Trophoblast cell (in vitro differentiated cells and primary cell): ENCODE measurements around the gene PLCH1.

ENCODE experiments used
- DNase-seq, 2 donors: peaks; one replicate each; pipeline ENCODE4 v3.0.0-alpha.2; 2016
- H2AFZ ChIP-seq: 2 replicates; pipeline ENCODE4 v1.6.1; 2013; ENCODE audit warnings: low read length, moderate library complexity, mild to moderate bottlenecking; ENCODE audit not compliant: insufficient read depth, poor library complexity
- H2AK5ac ChIP-seq: 2 replicates; pipeline ENCODE4 v1.6.1; 2013; ENCODE audit warnings: mild to moderate bottlenecking, low read length
- H2BK120ac ChIP-seq: 2 replicates; pipeline ENCODE4 v1.6.1; 2013; ENCODE audit warnings: low read length, mild to moderate bottlenecking, moderate library complexity; ENCODE audit not compliant: insufficient read depth, poor library complexity
- H2BK12ac ChIP-seq: 2 replicates; pipeline ENCODE4 v1.6.1; 2013; ENCODE audit warnings: mild to moderate bottlenecking, low read length, moderate library complexity
- H2BK5ac ChIP-seq: 2 replicates; pipeline ENCODE4 v1.6.1; 2013; ENCODE audit warnings: low read length, low read depth, moderate library complexity, mild to moderate bottlenecking; ENCODE audit not compliant: poor library complexity
- H3K14ac ChIP-seq: 2 replicates; pipeline ENCODE4 v1.6.1; 2013; ENCODE audit warnings: mild to moderate bottlenecking, low read length
- H3K18ac ChIP-seq: 2 replicates; pipeline ENCODE4 v1.6.1; 2013; ENCODE audit warnings: mild to moderate bottlenecking, low read length
- H3K23ac ChIP-seq: 2 replicates; pipeline ENCODE4 v1.6.1; 2013; ENCODE audit warnings: low read length
- H3K27ac ChIP-seq: 2 replicates; pipeline ENCODE4 v1.5.1; 2013; ENCODE audit warnings: low read depth, mild to moderate bottlenecking, inconsistent platforms, low read length, moderate library complexity
- H3K27me3 ChIP-seq: 2 replicates; pipeline ENCODE4 v1.6.1; 2013; ENCODE audit warnings: inconsistent platforms, mild to moderate bottlenecking, low read length, moderate library complexity; ENCODE audit not compliant: insufficient read depth
- H3K36me3 ChIP-seq, 2 experiments: 1 replicate in 1 of 2; 2 replicates in 1 of 2; pipeline ENCODE4 v1.6.1; 2013; ENCODE audit warnings: low read length in 2 of 2, mild to moderate bottlenecking in 2 of 2, moderate library complexity in 1 of 2; ENCODE audit not compliant: insufficient read depth in 2 of 2, control insufficient read depth in 1 of 2
- H3K4ac ChIP-seq: 2 replicates; pipeline ENCODE4 v1.6.1; 2013; ENCODE audit warnings: low read depth, mild to moderate bottlenecking, low read length, moderate library complexity
- H3K4me1 ChIP-seq, 2 experiments: 1 replicate in 1 of 2; 2 replicates in 1 of 2; pipeline ENCODE4 v1.6.1; 2013; ENCODE audit warnings: low read length in 2 of 2, mild to moderate bottlenecking in 2 of 2, moderate library complexity in 1 of 2; ENCODE audit not compliant: insufficient read depth in 2 of 2, control insufficient read depth in 1 of 2
- H3K4me2 ChIP-seq: 2 replicates; pipeline ENCODE4 v1.6.1; 2013; ENCODE audit warnings: inconsistent platforms, mild to moderate bottlenecking, low read length, moderate library complexity
- H3K4me3 ChIP-seq: 2 replicates; pipeline ENCODE4 v1.5.1; 2013; ENCODE audit warnings: mild to moderate bottlenecking, low read depth, low read length, inconsistent platforms
- H3K79me1 ChIP-seq: one replicate; pipeline ENCODE4 v1.6.1; 2013; ENCODE audit warnings: low read length
- H3K79me2 ChIP-seq: 2 replicates; pipeline ENCODE4 v1.6.1; 2013; ENCODE audit warnings: low read length, mild to moderate bottlenecking; ENCODE audit not compliant: control insufficient read depth, insufficient read depth, poor library complexity
- H3K9ac ChIP-seq: 2 replicates; pipeline ENCODE4 v1.6.1; 2013; ENCODE audit warnings: mild to moderate bottlenecking, low read length
- H3K9me3 ChIP-seq: 2 replicates; pipeline ENCODE4 v1.6.1; 2013; ENCODE audit warnings: low read depth, mild to moderate bottlenecking, control low read depth, inconsistent platforms, low read length; ENCODE audit not compliant: insufficient read depth
- H4K12ac ChIP-seq: 2 replicates; pipeline ENCODE4 v1.6.1; 2013; ENCODE audit warnings: low read depth, mild to moderate bottlenecking, low read length, moderate library complexity
- H4K8ac ChIP-seq: 2 replicates; pipeline ENCODE4 v1.6.1; 2013; ENCODE audit warnings: low read depth, mild to moderate bottlenecking, low read length, moderate library complexity
- H4K91ac ChIP-seq: one replicate; pipeline ENCODE4 v1.6.1; 2013; ENCODE audit warnings: low read depth, mild to moderate bottlenecking, low read length, moderate library complexity
- WGBS: extraction: QIAGEN DNeasy Blood & Tissue Kit; methylation state at CpG from one replicate; pipeline ENCODE4 v1.1.7; 2013; ENCODE audit warnings: missing lambda C conversion rate; ENCODE audit not compliant: insufficient read length, insufficient coverage; ENCODE audit errors: extremely low coverage; 5-methylcytosine and 5-hydroxymethylcytosine counted together

PLCH1 gene

GRCh38 chr3:155604967-155605366, 139.9 kb downstream of the PLCH1 start:
- Histone ChIP-seq H3K9me3 (no peaks in the 10 kb centered on the region), H3K23ac (no peak overlapping the region), H3K79me1 (no peaks in the 10 kb centered on the region), H3K4ac (no peak overlapping the region), H4K91ac (no peak overlapping the region), H3K27ac (no peak overlapping the region), H4K12ac (no peak overlapping the region), H3K27me3 (no peaks in the 10 kb centered on the region), H3K4me2 (no peak overlapping the region), H3K4me1 (peaks cover 3 to 9% of the 10 kb centered on the region in 2 experiments), H3K14ac (no peak overlapping the region), H2BK12ac (no peak overlapping the region), H2BK120ac (no peak overlapping the region), H4K8ac (no peak overlapping the region), H3K36me3 (no peaks in the 10 kb centered on the region), H2AK5ac (no peak overlapping the region), H2BK5ac (no peak overlapping the region), H3K4me3 (no peak overlapping the region), H2AFZ (no peak overlapping the region), H3K18ac (no peak overlapping the region), H3K79me2 (no peaks in the 10 kb centered on the region), H3K9ac (no peak overlapping the region)
- no peak for DNase-seq
- WGBS: no CpG with 5 or more reads among the region's 5 CpGs

GRCh38 chr3:155604126-155604525, 140.7 kb downstream of the PLCH1 start:
- H3K23ac ChIP-seq: no peak overlapping the region
- no peaks in the 10 kb centered on the region for H3K27me3 ChIP-seq
- H3K79me2 ChIP-seq: no peaks in the 10 kb centered on the region
- no peak overlapping the region for H3K14ac ChIP-seq
- no peak overlapping the region for H2AFZ ChIP-seq
- H3K9ac ChIP-seq: no peak overlapping the region
- H3K4me2 ChIP-seq: no peak overlapping the region
- no peak for DNase-seq
- no peak overlapping the region for H2AK5ac ChIP-seq
- H2BK12ac ChIP-seq: no peak overlapping the region
- WGBS: no CpG with 5 or more reads among the region's 2 CpGs
- H4K8ac ChIP-seq: no peak overlapping the region
- H2BK120ac ChIP-seq: no peak overlapping the region
- H4K12ac ChIP-seq: no peak overlapping the region
- H3K27ac ChIP-seq: no peak overlapping the region
- no peak overlapping the region for H3K18ac ChIP-seq
- no peaks in the 10 kb centered on the region for H3K9me3 ChIP-seq
- H3K4ac ChIP-seq: no peak overlapping the region
- no peaks in the 10 kb centered on the region for H3K36me3 ChIP-seq
- H3K79me1 ChIP-seq: no peaks in the 10 kb centered on the region
- no peak overlapping the region for H2BK5ac ChIP-seq
- peaks cover 3 to 9% of the 10 kb centered on the region in 2 experiments for H3K4me1 ChIP-seq
- H3K4me3 ChIP-seq: no peak overlapping the region
- H4K91ac ChIP-seq: no peak overlapping the region

DNA sequence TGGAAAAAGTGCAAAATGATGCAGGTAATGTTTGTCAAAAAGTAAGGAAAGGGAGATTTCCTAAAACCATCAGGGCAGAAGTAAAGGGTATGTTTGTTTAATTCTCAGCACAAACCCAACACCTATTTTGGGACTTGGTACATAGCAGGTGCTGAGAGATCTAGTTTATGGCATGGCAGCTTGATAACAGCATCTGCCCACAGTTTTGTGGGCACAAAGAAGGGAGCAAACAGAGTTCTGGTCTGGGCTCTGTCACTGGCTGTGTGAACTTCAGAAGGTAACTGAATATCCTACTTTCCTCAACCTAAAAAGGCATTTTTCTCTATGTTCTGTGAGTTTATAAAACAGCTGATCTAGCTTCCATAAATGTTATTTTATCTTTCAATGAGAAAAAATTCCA, 141.6 kb downstream of the PLCH1 start:
- no peak overlapping the region for H2AFZ ChIP-seq
- no peaks in the 10 kb centered on the region for H3K79me1 ChIP-seq
- H3K79me2 ChIP-seq: no peaks in the 10 kb centered on the region
- H4K12ac ChIP-seq: no peak overlapping the region
- DNase-seq: no peak
- no peak overlapping the region for H2BK120ac ChIP-seq
- H4K91ac ChIP-seq: no peak overlapping the region
- H3K4ac ChIP-seq: no peak overlapping the region
- no peaks in the 10 kb centered on the region for H3K9me3 ChIP-seq
- H3K4me3 ChIP-seq: no peak overlapping the region
- peaks cover 3 to 6% of the 10 kb centered on the region in 2 experiments for H3K4me1 ChIP-seq
- no peak overlapping the region for H3K4me2 ChIP-seq
- H3K36me3 ChIP-seq: no peaks in the 10 kb centered on the region
- no peak overlapping the region for H3K9ac ChIP-seq
- no peak overlapping the region for H3K14ac ChIP-seq
- no peak overlapping the region for H4K8ac ChIP-seq
- H3K23ac ChIP-seq: no peak overlapping the region
- no peak overlapping the region for H2AK5ac ChIP-seq
- H2BK5ac ChIP-seq: no peak overlapping the region
- no peak overlapping the region for H2BK12ac ChIP-seq
- no peak overlapping the region for H3K18ac ChIP-seq
- H3K27me3 ChIP-seq: no peaks in the 10 kb centered on the region
- no peak overlapping the region for H3K27ac ChIP-seq

DNA sequence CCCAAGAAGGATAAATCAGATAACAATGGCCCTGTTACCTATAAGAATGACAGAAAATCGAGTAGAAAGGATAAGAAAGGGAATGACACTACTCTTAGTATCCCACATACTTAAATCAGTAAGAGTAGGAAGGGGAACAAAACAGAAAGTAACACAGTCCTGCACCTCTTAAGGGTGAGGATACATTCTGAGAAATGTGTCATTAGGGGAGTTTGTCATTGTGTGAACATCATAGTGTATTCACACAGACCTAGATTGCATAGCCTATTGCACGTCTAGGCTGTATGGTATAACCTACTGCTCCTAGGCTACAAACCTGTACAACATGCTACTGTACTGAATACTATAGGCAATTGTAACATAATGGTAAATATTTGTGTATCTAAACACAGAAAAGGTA, 142.6 kb downstream of the PLCH1 start:
- Histone ChIP-seq H3K9me3 (no peaks in the 10 kb centered on the region), H3K4me1 (peaks cover under 1 to 3% of the 10 kb centered on the region in 2 experiments)
- WGBS: no CpG with 5 or more reads among the region's 2 CpGs

More for the DNA sequence above, 142.6 kb downstream of the PLCH1 start:
- H3K36me3 ChIP-seq: no peaks in the 10 kb centered on the region
- H3K18ac ChIP-seq: no peak overlapping the region
- no peak overlapping the region for H3K14ac ChIP-seq
- no peaks in the 10 kb centered on the region for H3K27me3 ChIP-seq
- H3K23ac ChIP-seq: no peak overlapping the region
- DNase-seq: no peak
- no peak overlapping the region for H2BK12ac ChIP-seq
- no peak overlapping the region for H3K4ac ChIP-seq
- H2BK5ac ChIP-seq: no peak overlapping the region
- no peak overlapping the region for H3K4me2 ChIP-seq
- no peak overlapping the region for H3K4me3 ChIP-seq
- H3K79me1 ChIP-seq: no peaks in the 10 kb centered on the region
- H2AK5ac ChIP-seq: no peak overlapping the region
- H3K9ac ChIP-seq: no peak overlapping the region
- no peak overlapping the region for H4K8ac ChIP-seq
- H3K79me2 ChIP-seq: no peaks in the 10 kb centered on the region
- H4K12ac ChIP-seq: no peak overlapping the region
- no peak overlapping the region for H3K27ac ChIP-seq
- no peak overlapping the region for H2BK120ac ChIP-seq
- H4K91ac ChIP-seq: no peak overlapping the region
- H2AFZ ChIP-seq: no peak overlapping the region
